ENCODE measurements around the gene BLOC1S4. TPM values are rescaled to one million over a fixed set of nuclear protein-coding genes. Genes with fewer than 3 reads are reported as not detected.
"Not testable (repeated sequence)": the region's sequence is repeated elsewhere in the genome, so short reads cannot be mapped to it uniquely, and the experiment has no call there.

Gene BLOC1S4
- total RNA-seq = 10 to 100 TPM in 2 of 4 donors, 1 to 10 TPM in 2; 8.5 to 26.6 (median 11.7) TPM

DNA sequence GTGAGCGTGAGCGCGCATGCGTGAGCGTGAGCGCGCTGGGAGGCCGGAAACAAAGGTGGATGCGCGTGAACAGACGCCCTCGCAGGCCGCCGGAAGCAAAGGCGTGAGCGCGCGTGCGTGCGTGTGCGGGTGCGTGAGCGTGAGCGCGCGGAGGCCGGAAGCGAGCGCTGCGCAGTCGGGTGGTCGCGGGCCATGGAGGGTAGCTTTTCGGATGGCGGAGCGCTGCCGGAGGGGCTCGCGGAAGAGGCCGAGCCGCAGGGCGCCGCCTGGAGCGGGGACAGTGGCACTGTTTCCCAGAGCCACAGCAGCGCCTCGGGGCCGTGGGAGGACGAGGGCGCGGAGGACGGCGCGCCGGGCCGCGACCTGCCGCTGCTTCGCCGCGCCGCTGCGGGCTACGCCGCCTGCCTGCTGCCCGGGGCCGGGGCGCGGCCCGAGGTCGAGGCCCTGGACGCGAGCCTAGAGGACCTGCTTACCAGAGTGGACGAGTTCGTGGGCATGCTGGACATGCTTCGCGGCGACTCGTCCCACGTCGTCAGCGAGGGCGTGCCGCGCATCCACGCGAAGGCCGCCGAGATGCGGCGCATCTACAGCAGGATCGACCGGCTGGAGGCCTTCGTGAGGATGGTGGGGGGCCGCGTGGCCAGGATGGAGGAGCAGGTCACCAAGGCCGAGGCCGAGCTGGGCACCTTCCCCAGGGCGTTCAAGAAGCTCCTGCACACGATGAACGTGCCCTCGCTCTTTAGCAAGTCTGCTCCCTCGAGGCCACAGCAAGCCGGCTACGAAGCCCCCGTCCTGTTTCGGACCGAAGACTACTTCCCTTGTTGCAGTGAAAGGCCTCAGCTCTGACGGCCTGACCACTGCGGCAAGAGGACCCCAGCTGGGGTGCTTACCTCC, at the start of gene BLOC1S4:
Gene BLOC1S4 (plus strand): TSS at position 157 of the 894 bp plus-strand sequence. CDS start 36 bp downstream, at position 193.
- Histone ChIP-seq H3K27me3 (no peaks in the 10 kb centered on the region), H3K27ac (peak within 1 kb of the TSS; percentile 81 to 96), H3K4me1 (peaks cover 0 to 5% of the 10 kb centered on the region in 2 donors), H3K36me3 (no peaks in the 10 kb centered on the region), H3K4me3 (peak within 1 kb of the TSS; percentile 45 to 91), H3K9me3 (no peaks in the 10 kb centered on the region)
- TF ChIP-seq, protein P1, sequence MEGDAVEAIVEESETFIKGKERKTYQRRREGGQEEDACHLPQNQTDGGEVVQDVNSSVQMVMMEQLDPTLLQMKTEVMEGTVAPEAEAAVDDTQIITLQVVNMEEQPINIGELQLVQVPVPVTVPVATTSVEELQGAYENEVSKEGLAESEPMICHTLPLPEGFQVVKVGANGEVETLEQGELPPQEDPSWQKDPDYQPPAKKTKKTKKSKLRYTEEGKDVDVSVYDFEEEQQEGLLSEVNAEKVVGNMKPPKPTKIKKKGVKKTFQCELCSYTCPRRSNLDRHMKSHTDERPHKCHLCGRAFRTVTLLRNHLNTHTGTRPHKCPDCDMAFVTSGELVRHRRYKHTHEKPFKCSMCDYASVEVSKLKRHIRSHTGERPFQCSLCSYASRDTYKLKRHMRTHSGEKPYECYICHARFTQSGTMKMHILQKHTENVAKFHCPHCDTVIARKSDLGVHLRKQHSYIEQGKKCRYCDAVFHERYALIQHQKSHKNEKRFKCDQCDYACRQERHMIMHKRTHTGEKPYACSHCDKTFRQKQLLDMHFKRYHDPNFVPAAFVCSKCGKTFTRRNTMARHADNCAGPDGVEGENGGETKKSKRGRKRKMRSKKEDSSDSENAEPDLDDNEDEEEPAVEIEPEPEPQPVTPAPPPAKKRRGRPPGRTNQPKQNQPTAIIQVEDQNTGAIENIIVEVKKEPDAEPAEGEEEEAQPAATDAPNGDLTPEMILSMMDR (IDR thresholded peaks at IDR 0.05) = peak in 3 of 4 experiments; percentile 12 to 25 (median 21)
- peak; percentile 30 to 85 for TF ChIP-seq POLR2A (IDR thresholded peaks at IDR 0.05)
- intact Hi-C loops (cut with DNase I; ENCODE audit: low total_unique reads) = no loop called here
- DNase-seq = peak; percentile 85 to 87

DNA sequence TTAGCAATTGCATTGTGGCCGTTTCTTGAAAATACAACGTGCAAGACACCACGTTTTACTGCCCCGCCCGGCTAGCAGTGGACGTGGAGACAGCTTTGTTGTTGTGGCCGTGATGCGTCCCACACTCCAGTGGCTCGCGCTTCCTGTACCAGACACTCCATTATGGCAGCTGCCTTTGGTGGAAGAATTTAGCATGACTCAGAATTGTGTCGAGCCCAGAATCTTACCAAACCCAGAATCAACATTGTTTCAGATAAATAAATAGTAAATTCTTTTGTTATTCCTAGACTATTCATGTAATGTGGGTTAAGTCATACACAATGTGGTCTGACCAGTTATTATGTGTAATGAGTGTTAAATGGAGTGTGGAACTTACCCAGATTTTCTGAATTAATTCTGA, 47.6 kb upstream of the BLOC1S4 start:
- no peaks in the 10 kb centered on the region for H3K9me3 ChIP-seq
- peaks cover 0 to 10% of the 10 kb centered on the region in 2 donors for H3K4me1 ChIP-seq
- intact Hi-C loops (cut with DNase I; ENCODE audit: low total_unique reads) = no loop called here
- H3K4me3 ChIP-seq = no peak overlapping the region
- H3K36me3 ChIP-seq = no peaks in the 10 kb centered on the region
- no peaks in the 10 kb centered on the region for H3K27me3 ChIP-seq
- DNase-seq = no peak
- TF ChIP-seq POLR2A (IDR thresholded peaks at IDR 0.05) = no peak
- TF ChIP-seq, protein P1 (IDR thresholded peaks at IDR 0.05) = no peak
- H3K27ac ChIP-seq = no peak overlapping the region

GRCh38 chr4:6671648-6672047, 44.3 kb upstream of the BLOC1S4 start:
- intact Hi-C loops (cut with DNase I; ENCODE audit: low total_unique reads) = no loop called here
- DNase-seq = no peak
- no peak overlapping the region for H3K4me3 ChIP-seq
- H3K27me3 ChIP-seq = no peaks in the 10 kb centered on the region
- H3K9me3 ChIP-seq = no peaks in the 10 kb centered on the region
- no peaks in the 10 kb centered on the region for H3K36me3 ChIP-seq
- TF ChIP-seq POLR2A (IDR thresholded peaks at IDR 0.05) = no peak
- TF ChIP-seq, protein P1 (IDR thresholded peaks at IDR 0.05) = no peak
- peaks cover 8 to 14% of the 10 kb centered on the region in 2 donors for H3K4me1 ChIP-seq
- H3K27ac ChIP-seq = no peak overlapping the region

DNA sequence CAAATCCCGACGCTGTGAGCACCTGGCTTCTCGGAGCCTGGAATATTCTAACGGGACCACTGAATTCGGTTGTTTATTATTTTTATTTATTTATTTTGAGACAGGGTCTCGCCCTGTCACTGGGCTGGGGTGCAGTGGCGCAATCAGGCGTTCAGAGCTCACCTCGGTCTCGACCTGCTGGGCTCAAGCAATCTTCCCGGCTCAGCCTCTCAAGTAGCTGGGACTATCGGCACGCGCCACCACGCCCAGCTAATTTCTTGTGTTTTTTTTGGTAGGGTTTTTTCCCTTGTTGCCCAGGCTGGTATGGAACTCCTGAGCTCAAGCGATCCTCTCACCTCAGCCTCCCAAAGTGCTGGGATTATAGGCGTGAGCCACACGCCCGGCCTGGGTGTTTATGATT, 43.8 kb upstream of the BLOC1S4 start:
- H3K4me3 ChIP-seq = no peak overlapping the region
- DNase-seq = no peak
- no peaks in the 10 kb centered on the region for H3K36me3 ChIP-seq
- H3K27me3 ChIP-seq = no peaks in the 10 kb centered on the region
- intact Hi-C loops (cut with DNase I; ENCODE audit: low total_unique reads) = no loop called here
- H3K4me1 ChIP-seq = peaks cover 13 to 18% of the 10 kb centered on the region in 2 donors
- H3K9me3 ChIP-seq = no peaks in the 10 kb centered on the region
- no peak overlapping the region for H3K27ac ChIP-seq
- TF ChIP-seq, protein P1 (IDR thresholded peaks at IDR 0.05) = no peak
- no peak for TF ChIP-seq POLR2A (IDR thresholded peaks at IDR 0.05)

DNA sequence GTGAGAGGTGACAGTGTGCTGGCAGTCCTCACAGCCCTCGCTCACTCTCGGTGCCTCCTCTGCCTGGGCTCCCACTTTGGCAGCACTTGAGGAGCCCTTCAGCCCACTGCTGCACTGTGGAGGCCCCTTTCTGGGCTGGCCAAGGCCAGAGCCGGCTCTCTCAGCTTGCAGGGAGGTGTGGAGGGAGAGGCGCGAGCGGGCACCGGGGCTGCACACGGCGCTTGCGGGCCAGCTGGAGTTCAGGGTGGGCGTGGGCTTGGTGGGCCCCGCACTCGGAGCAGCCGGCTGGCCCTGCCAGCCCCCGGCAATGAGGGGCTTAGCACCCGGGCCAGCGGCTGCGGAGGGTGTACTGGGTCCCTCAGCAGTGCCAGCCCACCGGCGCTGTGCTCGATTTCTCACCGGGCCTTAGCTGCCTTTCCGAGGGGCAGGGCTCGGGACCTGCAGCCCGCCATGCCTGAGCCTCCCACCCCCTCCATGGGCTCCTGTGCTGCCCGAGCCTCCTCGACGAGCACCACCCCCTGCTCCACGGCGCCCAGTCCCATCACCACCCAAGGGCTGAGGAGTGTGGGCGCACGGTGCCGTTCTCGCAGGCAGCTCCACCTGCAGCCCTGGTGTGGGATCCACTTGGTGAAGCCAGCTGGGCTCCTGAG, 43.3 kb upstream of the BLOC1S4 start:
- H3K27me3 ChIP-seq; DNase-seq; intact Hi-C loops (cut with DNase I; ENCODE audit: low total_unique reads): not testable (repeated sequence)

GRCh38 chr4:6673191-6673659, 42.7 kb upstream of the BLOC1S4 start:
- intact Hi-C loops (cut with DNase I; ENCODE audit: low total_unique reads); H3K27me3 ChIP-seq; H3K9me3 ChIP-seq; H3K36me3 ChIP-seq: not testable (repeated sequence)
- Histone ChIP-seq H3K4me3 (peak overlapping the region; percentile 46 to 89), H3K27ac (peak overlapping the region; percentile 85 to 88), H3K4me1 (peaks cover 13 to 18% of the 10 kb centered on the region in 2 donors)
- peak in 1 of 2 donors; percentile 25 for DNase-seq

More for the DNA sequence above, 43.3 kb upstream of the BLOC1S4 start:
- peaks cover 13 to 18% of the 10 kb centered on the region in 2 donors for H3K4me1 ChIP-seq
- H3K9me3 ChIP-seq, H3K4me3 ChIP-seq, H3K36me3 ChIP-seq: not testable (repeated sequence)
- H3K27ac ChIP-seq = peak overlapping the region in 1 of 2 donors; percentile 88

Measured in uterus (tissue), 4 donors.